Right cardiac atrium (tissue), 5 donors: ENCODE measurements around the gene MCM8. TPM values are rescaled to one million over a fixed set of nuclear protein-coding genes. Genes with fewer than 3 reads are reported as not detected.
"Not testable (repeated sequence)": the region's sequence is repeated elsewhere in the genome, so short reads cannot be mapped to it uniquely, and the experiment has no call there.

Experiments
- ATAC-seq, 2 donors: fragments of 200-7000 bp; cut with Tn5 transposase; one replicate each; pipeline versions ENCODE4 v1.8.0 to v1.9.1; 2020; ENCODE audit warnings: moderate library complexity in 2 of 2, mild to moderate bottlenecking in 1 of 2
- DNase-seq, 3 donors: peaks; one replicate each; pipeline ENCODE4 v3.0.0-alpha.2; 2020
- H3K27ac ChIP-seq: one replicate; pipeline ENCODE4 v1.5.1; 2013; ENCODE audit warnings: mild to moderate bottlenecking, low read length, control low read depth, moderate library complexity
- H3K27me3 ChIP-seq: one replicate; pipeline ENCODE4 v1.6.1; 2013; ENCODE audit not compliant: control insufficient read depth, insufficient read depth
- H3K4me1 ChIP-seq: one replicate; pipeline ENCODE4 v1.6.1; 2013; ENCODE audit warnings: low read length; ENCODE audit not compliant: control insufficient read depth, insufficient read depth
- H3K4me3 ChIP-seq: one replicate; pipeline ENCODE4 v1.5.1; 2013; ENCODE audit warnings: low read length, control low read depth
- H3K9me3 ChIP-seq: one replicate; pipeline ENCODE4 v1.6.1; 2013; ENCODE audit warnings: low read length; ENCODE audit not compliant: control insufficient read depth
- WGBS: extraction: QIAGEN DNeasy Blood & Tissue Kit; methylation state at CpG from one replicate; pipeline ENCODE4 v1.1.7; 2013; 5-methylcytosine and 5-hydroxymethylcytosine counted together
- intact Hi-C, 4 donors: fragments of 100-400 bp; cut with DNase I; formaldehyde crosslinking; loops; one replicate each; pipeline versions ENCODE4 v1.11.0 to v1.14.0; 2022 to 2023
- polyA plus RNA-seq: library from polyadenylated mRNA; stranded (reverse); fragments of 200-250 nt; gene quantifications from one replicate; pipeline ENCODE4 v1.2.3, GENCODE V29; 2013
- total RNA-seq, 4 donors: library from RNA; stranded (reverse); fragmentation: NEBNext Ultra II Directional; extraction: Animal tissue kit (Norgen Biotek cat#: 25700); gene quantifications; one replicate each; pipeline ENCODE4 v1.2.1, GENCODE V29; 2021
- donor health status: healthy with polysubstance abuse.
- donor health status: DM: no; HTN: yes; CAD: no.
- donor health status: DM: no; HTN: no; CAD: no.
- donor health status: DM: no; HTN: yes; CAD: no; lungs with severe emphysema.
- donor health status: DM: yes; HTN: yes; CAD: no.

The MCM8 gene
- total and polyA plus RNA-seq, 5 donors = 2.9 to 8.4 (median 6.9) TPM

DNA sequence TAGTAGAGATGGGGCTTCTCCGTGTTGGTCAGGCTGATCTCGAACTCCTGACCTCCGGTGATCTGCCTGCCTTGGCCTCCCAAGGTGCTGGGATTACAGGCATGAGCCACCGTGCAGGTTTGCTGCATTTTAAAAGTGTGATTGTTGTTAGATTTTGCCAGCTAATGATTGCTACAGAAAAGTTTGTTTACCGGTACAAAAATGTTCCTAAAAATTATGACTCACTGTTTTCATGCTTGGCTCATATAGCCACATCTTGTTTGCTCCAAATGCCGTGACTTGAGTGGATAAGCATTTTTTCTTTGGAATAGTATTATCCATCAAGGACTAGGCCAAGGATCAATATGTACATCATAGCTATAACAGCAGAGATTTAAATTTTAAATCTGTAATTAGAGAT, 79.1 kb downstream of the MCM8 start:
- H3K9me3 ChIP-seq = no peaks in the 10 kb centered on the region
- ATAC-seq (no peak), DNase-seq (peak in 1 of 3 donors; percentile 47)
- H3K27ac ChIP-seq = peak overlapping the region; percentile 21
- intact Hi-C loops = no loop called here
- H3K4me1 ChIP-seq = peaks cover 8% of the 10 kb centered on the region
- no peaks in the 10 kb centered on the region for H3K27me3 ChIP-seq
- WGBS = 71% methylated on average over 6 of the region's 6 CpGs
- H3K4me3 ChIP-seq = no peak overlapping the region

- no peak for ATAC-seq
- H3K4me1 ChIP-seq = peaks cover 8% of the 10 kb centered on the region
- 70% methylated on average over 6 of the region's 6 CpGs for WGBS
These were observed 80.1 kb downstream of the MCM8 start for GRCh38 chr20:6030453-6031080.

GRCh38 chr20:6032907-6033306, 82.5 kb downstream of the MCM8 start:
- H3K27me3 ChIP-seq, intact Hi-C loops, H3K4me3 ChIP-seq, H3K27ac ChIP-seq, ATAC-seq, H3K4me1 ChIP-seq, DNase-seq, H3K9me3 ChIP-seq: not testable (repeated sequence)
- 96% methylated on average over 8 of the region's 8 CpGs for WGBS

More at GRCh38 chr20:6030453-6031080, 80.1 kb downstream of the MCM8 start:
- Histone ChIP-seq H3K27ac (peak overlapping the region; percentile 58), H3K27me3 (no peaks in the 10 kb centered on the region), H3K9me3 (no peaks in the 10 kb centered on the region), H3K4me3 (no peak overlapping the region)
- no peak for DNase-seq
- intact Hi-C loops = no loop called here

DNA sequence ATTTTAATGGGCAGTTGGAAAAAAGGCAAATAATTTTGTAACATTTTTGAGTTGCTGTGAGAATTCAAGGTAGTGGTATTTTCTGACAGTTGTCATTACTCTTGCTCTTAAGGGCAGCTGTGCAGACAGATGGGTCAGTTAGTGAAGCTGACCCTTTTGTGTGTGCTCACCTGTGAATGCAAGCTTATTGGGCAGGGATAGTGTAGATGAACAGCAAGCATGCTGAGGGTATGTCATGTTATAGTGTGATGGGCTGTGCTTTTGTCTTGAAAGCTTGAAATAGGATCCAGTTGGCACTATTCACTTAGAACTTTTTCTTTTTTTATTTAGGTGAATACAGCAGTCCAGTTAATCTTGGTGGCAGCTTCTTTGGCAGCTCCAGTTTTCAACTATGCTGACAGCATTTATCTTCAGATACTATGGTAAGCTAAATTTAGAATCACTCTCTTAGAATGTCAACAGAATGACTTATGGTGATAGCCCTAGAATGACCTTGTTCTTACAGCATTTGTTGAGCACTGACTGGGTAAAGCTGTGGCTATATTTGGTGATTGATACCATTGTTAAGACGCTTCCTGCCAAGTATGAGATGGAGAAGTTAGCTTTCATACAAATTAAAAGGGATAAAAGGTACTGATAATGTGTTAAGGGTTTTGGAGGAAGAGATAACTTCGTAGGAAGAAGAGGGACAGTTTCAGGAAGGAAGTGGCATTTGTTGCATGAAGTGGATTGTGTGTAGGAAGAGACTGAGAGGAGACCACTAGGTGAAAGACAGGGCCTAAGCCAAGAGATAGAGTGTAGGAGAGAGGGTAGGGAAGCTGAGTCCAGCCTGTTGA, 83.9 kb downstream of the MCM8 start:
- DNase-seq = no peak

GRCh38 chr20:6036213-6036612, 85.8 kb downstream of the MCM8 start:
- ATAC-seq (no peak), DNase-seq (no peak)
- Histone ChIP-seq H3K4me1 (peaks cover 4% of the 10 kb centered on the region), H3K4me3 (no peak overlapping the region), H3K9me3 (no peaks in the 10 kb centered on the region), H3K27ac (no peak overlapping the region), H3K27me3 (no peaks in the 10 kb centered on the region)
- 94% methylated on average over 4 of the region's 4 CpGs for WGBS
- intact Hi-C loops = no loop called here

More for the DNA sequence above, 83.9 kb downstream of the MCM8 start:
- 24% methylated on average over 2 of the region's 2 CpGs for WGBS
- intact Hi-C loops = no loop called here
- no peak overlapping the region for H3K4me3 ChIP-seq
- peak overlapping the region; percentile 88 for H3K27ac ChIP-seq
- H3K27me3 ChIP-seq = no peaks in the 10 kb centered on the region
- peak; percentile 85 to 89 for ATAC-seq
- peaks cover 8% of the 10 kb centered on the region for H3K4me1 ChIP-seq
- no peaks in the 10 kb centered on the region for H3K9me3 ChIP-seq

GRCh38 chr20:6037082-6037481, 86.6 kb downstream of the MCM8 start:
- H3K9me3 ChIP-seq = no peaks in the 10 kb centered on the region
- peaks cover 4% of the 10 kb centered on the region for H3K4me1 ChIP-seq
- 72% methylated on average over 1 of the region's 1 CpG for WGBS
- no peak overlapping the region for H3K27ac ChIP-seq
- ATAC-seq (no peak), DNase-seq (no peak)
- no peak overlapping the region for H3K4me3 ChIP-seq
- intact Hi-C loops = no loop called here
- H3K27me3 ChIP-seq = no peaks in the 10 kb centered on the region

GRCh38 chr20:6038256-6038655, 87.8 kb downstream of the MCM8 start:
- intact Hi-C loops = no loop called here
- ATAC-seq (peak in 1 of 2 donors; percentile 34), DNase-seq (no peak)
- no peak overlapping the region for H3K4me3 ChIP-seq
- no peaks in the 10 kb centered on the region for H3K9me3 ChIP-seq
- H3K27me3 ChIP-seq = no peaks in the 10 kb centered on the region
- peak overlapping the region; percentile 71 for H3K27ac ChIP-seq
- H3K4me1 ChIP-seq = peaks cover 4% of the 10 kb centered on the region
- WGBS = 64% methylated on average over 3 of the region's 3 CpGs

- Histone ChIP-seq H3K9me3 (no peaks in the 10 kb centered on the region), H3K4me3 (no peak overlapping the region), H3K27ac (no peak overlapping the region), H3K4me1 (no peaks in the 10 kb centered on the region), H3K27me3 (no peaks in the 10 kb centered on the region)
- no peak for ATAC-seq
- 68% methylated on average over 5 of the region's 5 CpGs for WGBS
- DNase-seq = no peak
- intact Hi-C loops = no loop called here
These were observed 89.3 kb downstream of the MCM8 start for GRCh38 chr20:6039766-6040165.

GRCh38 chr20:6040540-6040939, 90.1 kb downstream of the MCM8 start:
- no peaks in the 10 kb centered on the region for H3K9me3 ChIP-seq
- H3K4me3 ChIP-seq = no peak overlapping the region
- intact Hi-C loops = no loop called here
- ATAC-seq (no peak), DNase-seq (no peak)
- 94% methylated on average over 8 of the region's 8 CpGs for WGBS
- H3K27ac ChIP-seq = no peak overlapping the region
- H3K27me3 ChIP-seq = no peaks in the 10 kb centered on the region
- H3K4me1 ChIP-seq = no peaks in the 10 kb centered on the region

DNA sequence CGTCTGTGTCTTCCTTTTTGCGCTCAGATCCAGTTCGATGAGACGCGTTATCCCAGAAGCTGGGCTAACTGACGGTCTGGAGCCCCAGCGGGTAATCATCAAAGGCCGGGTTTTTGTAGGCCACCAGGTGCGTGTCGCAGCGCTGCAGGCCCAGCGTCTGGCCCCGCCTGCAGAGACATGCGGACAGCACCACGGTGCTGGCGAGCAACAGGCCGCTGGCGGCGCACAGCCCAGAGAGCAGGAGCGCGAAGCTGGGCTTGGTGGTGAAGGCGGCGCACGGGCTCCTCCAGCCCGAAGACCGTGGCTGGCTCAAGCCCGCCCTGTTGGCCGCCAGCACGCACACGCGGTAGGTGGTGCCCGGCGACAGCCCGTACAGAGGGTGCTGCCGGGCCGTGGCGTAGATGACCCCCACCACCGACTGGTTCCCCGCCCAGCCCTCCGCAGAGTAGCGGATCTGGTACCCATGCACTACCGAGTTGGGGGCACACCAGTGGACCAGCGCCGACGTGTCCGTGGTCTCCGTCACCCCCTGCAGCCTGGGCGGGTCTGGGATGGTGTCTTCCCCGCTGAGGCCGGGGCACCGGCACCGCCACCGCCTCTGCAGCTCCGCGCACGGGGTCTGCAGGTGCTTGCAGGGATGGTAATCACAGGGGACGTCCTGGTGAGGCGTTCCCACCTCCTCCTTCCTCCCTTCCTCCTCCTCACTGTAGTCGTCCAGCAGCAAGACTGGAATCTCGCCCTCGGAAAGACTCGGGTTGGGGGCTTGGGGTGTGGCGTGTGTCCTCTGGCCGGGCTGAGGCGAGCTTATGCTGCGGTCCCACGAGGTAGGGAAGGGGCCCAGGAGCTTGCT, 90.7 kb downstream of the MCM8 start:
- no peaks in the 10 kb centered on the region for H3K4me1 ChIP-seq
- no peak overlapping the region for H3K4me3 ChIP-seq
- no peaks in the 10 kb centered on the region for H3K9me3 ChIP-seq
- DNase-seq (no peak), ATAC-seq (peak; percentile 34 to 43)
- no peak overlapping the region for H3K27ac ChIP-seq
- H3K27me3 ChIP-seq = no peaks in the 10 kb centered on the region
- intact Hi-C loops = no loop called here
- 81% methylated on average over 67 of the region's 67 CpGs for WGBS

- no peaks in the 10 kb centered on the region for H3K4me1 ChIP-seq
- ATAC-seq = peak; percentile 28 to 34
- no peak for DNase-seq
- H3K4me3 ChIP-seq = no peak overlapping the region
- intact Hi-C loops = no loop called here
- no peaks in the 10 kb centered on the region for H3K27me3 ChIP-seq
- H3K9me3 ChIP-seq = no peaks in the 10 kb centered on the region
- no peak overlapping the region for H3K27ac ChIP-seq
- WGBS = 88% methylated on average over 26 of the region's 26 CpGs
These were observed 91.4 kb downstream of the MCM8 start for GRCh38 chr20:6041808-6042265.
